Left kidney (tissue), 8 donors: ENCODE measurements around the gene MORN5. TPM values are rescaled to one million over a fixed set of nuclear protein-coding genes. Genes with fewer than 3 reads are reported as not detected.
"Not testable (repeated sequence)": the region's sequence is repeated elsewhere in the genome, so short reads cannot be mapped to it uniquely, and the experiment has no call there.

Experiments
- DNase-seq: peaks from one replicate; pipeline ENCODE4 v3.0.0-alpha.2; 2013
- long read RNA-seq, 8 donors: transcript quantifications; one replicate each; lab custom pipeline, GENCODE V29; 2026
- polyA plus RNA-seq: library from polyadenylated mRNA; unstranded; fragments of 120-200 nt; gene quantifications from one replicate; pipeline ENCODE4 v1.2.1, GENCODE V29; 2013; ENCODE audit not compliant: insufficient read length

The MORN5 gene
- 1.9 TPM for polyA plus RNA-seq
- long read RNA-seq, donor 1, partial matches to known transcripts: 0 of 1 reads
- long read RNA-seq, donor 1, other reads (novel, unspliced or antisense): 0 of 1 reads
- long read RNA-seq, donor 2, partial matches to known transcripts: 0 of 2 reads
- long read RNA-seq, donor 2, other reads (novel, unspliced or antisense): 0 of 2 reads
- long read RNA-seq, donor 3: 0 reads
- long read RNA-seq, donor 4: 0 reads
- long read RNA-seq, donor 5, partial matches to known transcripts: 0 of 2 reads
- long read RNA-seq, donor 5, other reads (novel, unspliced or antisense): 0 of 2 reads
- long read RNA-seq, donor 6, partial matches to known transcripts: 0 of 2 reads
- long read RNA-seq, donor 6, other reads (novel, unspliced or antisense): 0 of 2 reads
- long read RNA-seq, donor 7, partial matches to known transcripts: 0 of 1 reads
- long read RNA-seq, donor 7, other reads (novel, unspliced or antisense): 0 of 1 reads
- long read RNA-seq, donor 8, partial matches to known transcripts: 0 of 2 reads
- long read RNA-seq, donor 8, other reads (novel, unspliced or antisense): 0 of 2 reads

DNA sequence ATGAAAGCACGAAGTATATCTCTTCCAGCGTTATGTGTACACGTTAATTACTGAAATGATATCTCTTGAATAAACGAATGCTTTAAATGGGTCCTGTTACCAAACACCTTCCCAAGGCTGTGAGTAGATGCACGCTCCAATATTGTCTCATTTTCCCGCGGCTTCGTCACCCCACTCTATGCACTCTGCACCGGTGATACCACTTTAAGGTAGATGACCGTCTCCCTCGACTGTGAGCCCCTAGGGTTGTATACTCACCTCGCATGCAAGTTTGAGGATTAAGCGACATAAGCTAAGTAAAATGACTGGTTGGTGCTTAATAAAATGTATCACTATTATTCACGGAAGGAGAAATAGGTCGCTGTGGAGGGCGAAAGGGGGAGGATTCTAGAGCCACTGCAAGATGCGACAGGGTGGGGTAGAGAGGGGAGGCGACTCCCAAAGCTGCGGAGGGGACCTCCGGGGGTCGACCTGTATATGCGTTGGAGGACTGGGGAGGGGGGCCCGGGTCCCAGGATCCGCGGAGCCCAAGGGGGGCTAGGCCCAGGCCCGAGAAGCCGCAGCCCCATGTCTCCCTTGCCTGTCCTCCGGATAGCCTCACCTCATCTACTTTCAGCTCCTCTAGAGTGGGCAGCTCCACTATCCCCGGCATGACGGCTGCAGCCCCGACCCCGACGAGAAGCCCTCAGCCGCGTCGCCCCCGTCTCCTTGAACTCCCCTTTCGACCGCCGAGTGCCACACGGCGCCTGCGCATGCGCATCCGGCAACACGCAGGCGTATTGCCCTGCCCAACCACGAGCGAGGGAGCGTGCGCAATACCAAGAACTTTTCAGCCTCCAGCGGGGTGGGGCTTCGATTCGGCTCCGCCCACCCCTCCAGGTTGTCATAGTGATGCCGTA is at the start of gene MORN5, which contains the start of gene NDUFA8:
MORN5 (plus strand) TSS at position 883 of the 899 bp plus-strand sequence. CDS start 65 bp downstream, outside the sequence.
NDUFA8 (minus strand) TSS at position 754 of the 899 bp plus-strand sequence; CDS start at position 652, 102 bp downstream.
- DNase-seq: peak; percentile 97

DNA sequence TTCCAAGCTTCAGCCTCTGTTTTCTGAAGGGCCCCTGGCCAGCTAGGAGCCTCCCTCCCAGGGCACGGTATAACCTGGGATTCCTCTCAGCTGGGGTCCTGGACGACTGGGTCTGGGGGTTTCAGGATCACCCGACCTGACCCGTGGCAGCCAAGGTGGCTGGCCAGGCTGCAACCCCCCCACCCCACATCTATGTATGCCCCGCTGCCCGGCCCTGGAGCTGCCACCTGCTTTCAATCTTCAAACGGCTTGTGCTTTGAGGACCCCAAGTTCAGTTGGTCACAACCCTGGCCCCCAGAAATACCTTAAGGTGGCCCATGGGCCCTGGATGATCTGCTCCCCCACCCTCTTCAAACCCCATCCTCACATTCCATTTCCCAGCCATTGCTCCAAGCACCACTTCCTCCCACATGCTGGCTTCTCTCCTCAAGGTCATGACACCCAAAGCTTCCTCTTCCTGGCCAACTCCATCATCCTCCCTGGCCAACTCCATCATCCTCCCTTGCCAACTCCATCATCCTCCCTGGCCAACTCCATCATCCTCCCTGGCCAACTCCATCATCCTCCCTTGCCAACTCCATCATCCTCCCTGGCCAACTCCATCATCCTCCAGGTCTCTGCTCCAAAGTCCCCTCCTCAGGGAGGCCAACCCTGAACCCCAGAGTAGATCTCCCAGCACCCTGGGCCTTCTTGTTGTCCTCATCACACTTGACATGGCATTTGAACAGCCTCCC is 49.4 kb upstream of the MORN5 start:
- DNase-seq: no peak

DNA sequence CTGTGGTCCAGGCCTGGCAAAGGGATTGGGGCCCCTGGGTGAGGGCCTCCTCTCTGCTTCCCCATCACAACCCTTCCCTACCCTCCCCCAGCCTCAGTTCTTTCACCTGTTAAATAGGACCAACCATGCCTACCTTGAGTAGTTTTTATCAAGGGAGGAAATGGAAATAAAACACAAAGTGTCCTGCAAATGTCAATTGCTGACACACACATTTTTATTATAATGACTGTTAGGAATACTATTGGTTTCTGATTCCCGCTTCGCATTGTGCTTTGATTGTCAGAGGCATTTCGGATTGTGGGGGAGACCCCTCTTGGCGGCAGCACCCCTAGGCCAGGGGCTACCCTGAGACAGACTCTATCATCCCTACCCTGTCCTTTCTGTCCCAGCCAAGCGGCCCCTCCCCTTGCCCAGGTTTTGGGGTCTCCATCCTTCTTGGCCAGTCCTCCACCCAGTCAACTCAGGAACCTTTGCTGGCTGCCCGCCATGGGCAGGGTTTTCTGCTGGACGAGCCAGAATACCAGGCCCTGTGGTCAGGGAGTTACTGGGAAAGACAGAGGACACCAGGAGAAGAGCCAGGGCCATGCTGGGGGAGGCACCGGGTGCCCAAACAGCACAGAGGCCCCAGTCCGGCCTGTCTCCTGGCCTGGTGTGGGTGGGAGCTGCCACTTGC is 48.2 kb upstream of the MORN5 start:
- DNase-seq: no peak

DNA sequence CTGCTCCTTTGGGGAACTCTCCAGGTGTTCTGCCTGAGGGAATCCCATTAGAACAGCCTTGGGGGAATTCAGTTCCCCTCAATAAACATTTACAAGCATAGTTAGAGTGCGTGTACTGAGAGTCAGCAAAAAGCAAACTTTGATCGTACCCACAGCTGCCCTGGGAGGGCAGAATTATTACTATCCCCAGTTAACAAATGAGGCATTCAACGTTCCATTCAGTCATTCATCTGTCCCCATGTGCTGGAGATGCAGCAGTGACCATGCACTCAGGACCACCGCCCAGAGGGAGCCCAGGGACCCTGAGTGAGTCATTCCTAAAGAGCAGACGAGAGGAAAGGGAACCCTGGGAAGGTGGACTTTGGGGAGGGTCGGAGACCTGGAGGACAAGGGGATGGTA is 47.5 kb upstream of the MORN5 start:
- DNase-seq: no peak

DNA sequence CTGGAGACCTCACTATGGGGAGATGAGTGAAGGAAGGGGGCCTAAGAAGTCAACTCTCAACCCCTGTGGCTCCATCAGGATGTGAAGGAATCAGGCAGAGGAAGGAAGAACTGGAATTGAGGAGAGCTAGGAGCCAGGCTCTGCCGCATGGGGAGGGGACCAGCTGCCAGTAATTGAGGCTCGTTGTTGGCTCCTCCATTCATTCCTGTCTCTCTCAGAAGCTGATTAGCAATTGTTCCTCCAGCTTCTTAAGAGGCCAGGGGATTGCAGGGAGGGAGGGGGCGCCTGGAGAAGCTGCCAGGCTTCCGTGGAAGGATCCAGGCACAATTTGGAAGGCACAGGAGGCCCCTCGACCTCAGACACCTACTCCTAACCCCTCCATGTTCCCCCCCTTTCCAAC is 46.1 kb upstream of the MORN5 start:
- no peak for DNase-seq

DNA sequence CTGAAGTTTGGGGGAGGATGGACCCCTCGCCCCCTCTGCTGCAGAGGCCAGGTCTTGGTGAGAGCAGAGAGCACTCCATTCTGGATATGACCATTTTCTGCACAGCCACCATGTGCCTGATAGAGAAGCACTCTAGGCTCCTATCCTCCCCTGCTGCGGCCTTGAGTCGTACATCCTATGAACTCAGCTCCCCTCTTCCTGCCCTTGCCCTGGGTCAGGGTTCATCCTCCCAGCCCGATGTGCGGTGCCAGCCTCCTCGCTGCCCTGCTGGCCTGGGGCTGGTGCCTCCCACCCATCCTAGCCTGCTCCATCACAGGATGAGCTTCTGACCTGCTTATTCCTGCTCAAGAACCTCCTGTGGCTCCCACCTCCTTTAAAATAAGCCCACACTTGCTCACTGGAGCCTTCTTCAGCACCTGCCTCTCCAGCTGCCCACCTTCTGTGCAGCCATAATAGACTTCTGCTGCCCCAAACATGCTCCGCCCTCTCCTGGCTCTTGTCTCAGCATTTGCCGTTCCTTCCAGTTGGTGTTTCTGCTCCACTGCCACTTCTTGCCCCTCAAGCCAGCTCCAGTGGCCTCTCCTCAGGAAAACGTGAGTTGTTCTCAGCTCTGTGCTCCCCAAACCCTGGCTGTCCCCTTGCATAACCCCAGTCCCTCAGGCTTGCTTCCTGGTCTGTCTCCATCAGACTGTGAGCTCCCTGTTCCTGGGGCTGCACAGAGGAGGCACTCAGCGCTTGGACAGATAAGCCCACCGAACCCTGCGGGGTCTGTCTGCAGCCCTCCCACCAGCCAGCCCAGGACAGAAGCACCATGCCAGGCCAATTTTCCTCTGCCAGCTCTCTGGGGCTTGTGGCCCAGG is 44.3 kb upstream of the MORN5 start:
- DNase-seq: no peak

DNA sequence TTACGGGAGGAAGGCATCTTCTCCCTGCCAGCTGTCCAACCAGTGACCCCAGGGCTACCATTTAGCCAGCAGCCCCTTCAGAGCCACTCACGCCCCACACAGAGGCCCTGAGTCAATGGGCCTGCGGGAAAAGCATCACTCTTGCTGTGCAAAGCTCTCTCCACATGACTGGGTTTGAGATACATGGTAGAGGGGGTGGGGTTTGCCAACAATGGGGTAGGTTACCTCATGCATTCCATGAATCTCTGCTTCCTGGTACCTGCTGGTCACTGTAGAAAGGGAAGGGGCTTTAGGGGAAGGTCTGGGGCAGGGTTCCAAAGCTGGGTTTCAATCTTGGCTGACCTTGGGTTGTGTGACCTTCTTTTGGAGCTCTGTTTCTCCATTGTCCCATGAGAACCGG is 43.7 kb upstream of the MORN5 start:
- no peak for DNase-seq

DNA sequence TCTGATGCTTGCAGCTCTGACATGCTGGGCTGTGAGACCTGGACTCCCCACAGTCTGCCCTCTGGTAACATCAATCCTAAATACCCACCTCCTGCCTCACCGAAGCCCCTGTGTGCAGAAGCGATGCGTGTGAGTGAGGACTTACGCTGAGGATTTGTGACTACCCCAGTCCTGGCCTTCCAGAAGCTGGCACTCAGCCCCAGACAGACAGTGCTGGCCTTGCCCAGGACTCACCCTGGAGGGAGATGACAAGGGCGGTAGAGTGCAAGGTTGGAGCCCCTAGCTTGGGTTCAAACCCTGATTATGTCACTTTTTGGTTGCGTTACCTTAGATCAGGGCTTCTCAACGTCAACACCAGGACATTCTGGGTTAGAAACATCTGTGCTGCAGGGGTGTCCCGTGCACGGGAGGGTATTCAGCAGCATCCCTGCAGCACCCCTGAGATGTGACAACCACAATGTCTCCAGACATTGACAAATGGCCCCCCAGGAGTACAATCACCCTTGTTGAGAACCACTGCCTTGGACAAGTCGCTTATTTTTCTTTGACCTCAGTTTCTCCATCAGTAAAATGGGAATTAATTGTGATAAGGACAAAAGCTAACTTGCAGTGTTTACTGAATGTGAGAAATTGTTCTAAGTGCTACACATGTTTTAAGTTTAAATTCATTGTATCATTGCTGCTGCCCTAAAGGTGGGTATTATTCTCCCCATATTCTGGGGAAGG is 43.1 kb upstream of the MORN5 start:
- DNase-seq: no peak

DNA sequence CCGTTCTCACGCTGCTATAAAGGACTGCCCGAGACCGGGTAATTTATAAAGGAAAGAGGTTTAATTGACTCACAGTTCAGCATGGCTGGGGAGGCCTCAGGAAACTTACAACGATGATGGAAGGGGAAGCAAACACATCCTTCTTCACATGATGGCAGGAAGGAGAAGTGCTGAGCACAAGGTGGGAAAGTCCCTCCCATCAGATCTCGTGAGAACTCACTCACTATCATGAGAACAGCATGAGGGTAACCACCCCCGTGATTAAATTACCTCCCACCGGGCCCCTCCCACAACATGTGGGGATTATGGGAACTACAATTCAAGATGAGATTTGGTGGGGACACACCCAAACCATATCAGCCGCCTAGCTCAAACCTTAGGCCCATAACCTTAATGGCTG is 42.5 kb upstream of the MORN5 start:
- DNase-seq: not testable (repeated sequence)

DNA sequence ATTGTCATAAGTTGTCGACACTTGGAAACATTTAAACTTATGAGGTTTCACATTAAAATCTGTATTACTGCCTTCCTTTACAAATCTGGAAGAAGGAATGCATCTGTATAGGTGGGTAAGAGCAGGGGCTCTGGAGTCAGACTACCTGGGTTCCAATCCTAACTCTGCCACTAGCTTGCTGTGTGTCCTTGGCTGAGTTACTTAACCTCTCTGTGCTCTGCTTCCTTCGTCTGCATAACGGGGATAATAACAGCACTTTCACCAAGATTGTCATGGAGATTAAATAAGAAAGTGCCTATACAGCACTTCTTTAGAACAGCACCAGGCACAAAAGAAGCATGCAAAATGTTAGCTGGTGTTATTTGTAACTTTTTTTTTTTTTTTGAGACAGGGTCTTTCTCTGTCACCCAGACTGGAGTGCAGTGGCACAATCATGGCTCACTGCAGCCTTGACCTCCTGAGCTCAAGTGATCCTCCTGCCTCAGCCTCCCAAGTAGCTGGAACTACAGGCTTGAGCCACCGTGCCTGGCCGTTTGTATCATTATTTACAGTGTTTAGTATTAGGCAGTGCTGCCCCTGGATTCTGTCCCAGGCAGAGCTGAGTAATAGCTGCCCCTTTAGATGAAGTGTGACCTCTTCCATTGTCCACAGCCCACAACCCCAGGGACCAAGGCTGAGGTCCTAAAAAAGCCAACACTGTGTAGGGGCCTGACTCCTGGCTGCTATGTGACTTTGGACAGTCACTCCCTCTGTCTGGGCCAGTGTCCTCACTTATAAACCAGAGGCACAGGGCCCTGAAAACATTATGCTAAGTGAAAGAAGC is 41.2 kb upstream of the MORN5 start:
- no peak for DNase-seq

DNA sequence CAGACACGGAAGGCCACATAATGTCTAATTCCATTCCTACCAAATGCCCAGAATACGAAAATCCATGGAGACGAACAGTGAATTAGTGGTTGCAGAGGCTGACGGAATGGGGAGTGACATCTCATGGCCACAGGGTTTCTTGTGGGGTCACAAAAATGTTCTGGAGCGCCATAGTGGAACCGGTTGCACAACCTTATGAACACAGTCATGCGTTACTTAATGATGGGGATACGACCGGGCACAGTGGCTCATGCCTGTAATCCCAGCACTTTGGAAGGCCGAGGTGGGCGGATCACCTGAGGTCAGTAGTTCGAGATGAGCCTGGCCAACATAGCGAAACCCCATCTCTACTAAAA is 40.6 kb upstream of the MORN5 start:
- DNase-seq: no peak

DNA sequence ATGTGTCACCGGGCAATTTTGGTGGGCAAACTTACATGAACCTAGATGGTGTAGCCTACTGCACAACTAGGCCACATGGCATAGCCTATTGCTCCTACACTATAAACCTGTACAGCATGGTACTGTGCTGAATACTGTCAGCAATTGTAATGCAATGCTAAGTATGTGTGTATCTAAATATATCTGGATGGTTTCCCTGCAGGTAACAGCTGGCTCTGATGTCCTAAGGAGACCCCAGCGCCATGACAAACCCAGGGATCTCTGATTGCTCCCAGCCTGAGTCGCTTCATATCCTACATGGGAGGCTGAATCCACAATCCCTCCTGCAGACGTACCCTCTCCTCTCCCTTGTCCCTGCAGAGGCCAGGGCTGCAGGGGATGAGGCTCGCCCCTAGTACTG is 40.0 kb upstream of the MORN5 start:
- no peak for DNase-seq

DNA sequence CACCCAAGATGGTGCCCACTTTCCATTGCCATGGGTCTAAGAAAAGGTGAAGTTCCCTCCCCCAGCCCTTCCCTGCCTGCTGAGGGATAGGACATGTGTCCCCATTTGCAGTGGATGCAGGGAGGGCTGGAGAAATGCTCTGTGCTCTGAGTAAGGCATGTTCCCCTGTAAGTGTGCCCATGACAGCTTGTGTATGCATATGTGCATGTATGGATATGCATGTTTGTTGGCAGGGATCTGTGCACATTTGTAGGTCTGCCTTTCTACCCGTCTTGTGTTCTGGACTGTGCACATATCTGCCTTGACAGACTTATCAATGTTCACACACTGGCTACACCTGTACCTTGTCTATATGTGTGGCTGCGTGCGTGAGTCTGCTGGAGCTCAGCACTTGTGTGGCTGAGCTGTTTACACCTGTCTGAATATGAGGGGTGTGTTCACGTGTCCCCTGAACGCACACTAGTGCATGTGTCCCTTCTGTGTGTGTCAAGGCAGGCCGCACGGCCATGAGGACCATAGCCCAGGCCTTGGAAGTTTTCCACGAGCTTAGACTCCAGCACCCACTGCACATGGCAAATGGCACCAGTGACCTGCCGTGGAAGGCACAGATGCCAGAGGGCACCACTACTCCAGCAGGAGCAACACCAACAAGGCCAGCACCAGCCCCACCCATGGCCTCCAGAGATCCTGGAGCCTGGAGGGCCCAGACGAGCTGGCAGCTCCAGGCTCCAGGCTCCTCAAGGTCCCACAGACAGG is 39.2 kb upstream of the MORN5 start:
- DNase-seq: no peak

DNA sequence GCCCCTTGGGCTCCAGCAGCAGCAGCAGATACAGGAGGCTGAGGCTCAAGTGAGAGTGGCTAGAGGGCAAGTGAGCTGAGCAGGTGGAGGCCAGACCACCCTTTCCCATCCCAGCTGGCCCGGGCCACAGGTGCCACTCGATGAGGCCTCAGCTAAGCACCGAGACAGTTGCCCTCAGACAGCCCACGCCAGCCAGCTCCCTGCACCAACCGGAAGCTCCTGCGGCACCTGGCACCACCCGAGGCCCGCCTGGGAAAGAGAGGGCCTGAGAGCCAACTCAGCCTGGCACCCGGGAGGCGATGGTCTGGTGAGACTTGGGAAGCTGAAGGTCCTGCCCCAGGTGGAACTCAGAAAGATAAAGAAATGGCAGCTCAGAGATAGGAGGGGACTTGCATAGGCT is 38.3 kb upstream of the MORN5 start:
- DNase-seq: no peak

DNA sequence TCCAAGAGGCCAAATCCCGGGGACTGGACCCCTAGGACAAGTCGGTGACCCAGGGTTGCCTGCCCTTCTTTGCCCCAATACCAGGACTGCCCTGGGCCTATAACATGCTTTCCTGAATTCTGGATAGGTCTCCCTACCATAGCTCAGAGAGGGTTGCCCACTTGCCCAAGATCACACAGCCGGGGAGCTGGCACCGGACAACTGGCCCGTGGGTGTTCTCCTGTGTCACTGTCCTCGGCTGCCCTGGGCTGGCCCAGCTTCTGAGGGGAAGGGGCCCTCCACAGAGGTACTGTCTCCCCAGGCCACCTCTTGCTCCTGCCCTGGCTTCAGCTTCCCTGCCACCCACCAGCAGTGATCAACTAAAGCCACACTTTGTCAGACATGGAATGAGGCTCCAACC is 37.8 kb upstream of the MORN5 start:
- no peak for DNase-seq

DNA sequence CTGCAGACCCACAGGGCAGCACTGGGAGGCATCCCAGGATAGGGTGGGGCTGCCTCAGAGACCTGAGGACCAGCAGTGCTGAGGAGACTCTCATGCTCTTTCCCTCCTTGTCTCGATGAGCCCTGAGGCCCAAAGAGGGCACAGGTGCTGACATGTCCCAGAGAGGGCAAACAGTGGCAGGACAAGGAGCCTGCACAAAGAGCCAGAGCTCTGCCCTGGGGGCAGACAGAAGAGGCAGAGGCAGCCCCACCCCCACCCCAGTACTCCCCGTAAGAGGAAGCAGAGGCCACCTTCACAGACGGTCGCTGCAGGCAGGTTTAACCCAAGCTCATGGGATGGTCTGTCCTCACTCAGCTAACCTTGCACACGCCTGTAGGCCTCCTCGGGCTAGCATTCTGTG is 37.2 kb upstream of the MORN5 start:
- DNase-seq: no peak

DNA sequence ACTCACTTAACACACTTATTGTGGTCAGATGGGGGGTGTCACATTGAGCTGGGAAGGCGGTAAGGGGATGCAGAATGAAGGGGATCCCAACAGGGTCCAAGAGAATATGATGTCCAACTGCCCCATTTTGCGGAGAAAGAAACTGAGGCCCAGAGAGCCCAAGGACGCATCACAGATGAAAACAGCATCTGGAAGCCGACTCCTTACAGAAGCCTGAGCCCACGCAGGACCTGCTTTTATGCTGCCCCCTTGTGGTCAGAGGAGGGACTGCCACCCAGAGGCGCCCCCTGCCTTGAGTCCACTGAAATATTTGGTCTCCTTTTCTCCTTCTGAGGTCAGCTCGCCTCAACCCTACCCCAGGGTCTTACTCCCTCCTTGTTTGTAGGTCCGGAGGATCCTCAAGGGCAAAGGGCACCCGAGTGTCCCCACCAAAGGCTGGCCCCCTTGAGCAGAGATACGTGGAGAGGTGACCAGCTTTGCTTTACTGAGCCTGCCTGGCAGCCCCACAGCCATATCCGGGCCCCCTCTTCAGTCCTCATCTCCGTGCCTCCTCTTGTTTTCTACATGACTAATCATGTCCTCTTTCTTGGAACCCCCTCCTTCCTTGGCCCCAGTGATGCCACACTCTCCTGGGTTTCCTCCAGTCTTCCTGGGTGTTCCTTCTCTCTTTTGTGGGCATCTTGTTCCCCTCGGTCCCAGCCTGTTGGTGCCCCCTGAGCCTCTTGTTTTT is 36.6 kb upstream of the MORN5 start:
- no peak for DNase-seq
